HepG2 (cell line): ENCODE measurements around the gene CTNNA3. TPM values are rescaled to one million over a fixed set of nuclear protein-coding genes. Genes with fewer than 3 reads are reported as not detected.

Source experiments
- ATAC-seq: fragments of 200-7000 bp; cut with Tn5 transposase; 3 replicates; pipeline ENCODE4 v1.9.1; 2020; ENCODE audit warnings: mild to moderate bottlenecking, moderate library complexity
- BruUV-seq: library from RNA; stranded (reverse); fragments of 400-500 nt; replicated peaks from 2 replicates; lab custom pipeline; 2021; lab: Mats Ljungman, UMichigan
- CTCF ChIA-PET: fragments of 300-600 bp; formaldehyde crosslinking; extraction: SDS; loops from one replicate; lab custom pipeline; 2021; ENCODE audit warnings: low total read pairs, inconsistent platforms, low intra/inter-chr PET ratio; lab: Yijun Ruan, JAX
- POLR2A ChIA-PET: fragments of 350-600 bp; sonication (Branson Sonifier 250); formaldehyde crosslinking; loops from one replicate; lab custom pipeline; 2020; ENCODE audit warnings: antibody characterized with exemption, inconsistent platforms; lab: Yijun Ruan, JAX
- DNase-seq: peaks from one replicate; pipeline ENCODE4 v3.0.0-alpha.2; 2015; ENCODE audit warnings: low spot score
- FAIRE-seq: peaks from 3 replicates; lab custom pipeline; 2011; peaks lifted over from hg19 to GRCh38; lab: Jason Lieb, UNC
- H2AFZ ChIP-seq: one replicate; pipeline ENCODE4 v1.6.1; 2011; ENCODE audit warnings: low read length, inconsistent platforms
- H3K27ac ChIP-seq: fragments of 300-600 bp; 3 replicates; pipeline ENCODE4 v1.8.0; 2011; ENCODE audit warnings: mixed run types, mild to moderate bottlenecking, mixed read lengths, low read length, inconsistent platforms; ENCODE audit not compliant: insufficient read depth; ENCODE audit errors: extremely low read length
- H3K27me3 ChIP-seq, 2 experiments: fragments of 200-600 bp in 1 of 2; 2 replicates in 1 of 2; 3 replicates in 1 of 2; pipeline versions ENCODE4 v1.6.0 to v1.8.0; 2011; ENCODE audit warnings: low read length in 2 of 2, mild to moderate bottlenecking in 2 of 2, moderate library complexity in 2 of 2, inconsistent platforms in 1 of 2; ENCODE audit not compliant: insufficient read depth in 2 of 2, control insufficient read depth in 1 of 2
- H3K36me3 ChIP-seq, 2 experiments: fragments of 200-600 bp in 1 of 2; replicated peaks in 1 of 2; 2 replicates in 1 of 2; 3 replicates in 1 of 2; pipeline versions ENCODE4 v1.5.1 to v1.8.0; 2011; ENCODE audit warnings: low read length in 2 of 2, inconsistent platforms in 1 of 2; ENCODE audit not compliant: insufficient read depth in 2 of 2, control insufficient read depth in 1 of 2
- H3K4me1 ChIP-seq: 2 replicates; pipeline ENCODE4 v1.5.1; 2012; ENCODE audit warnings: low read length, inconsistent platforms; ENCODE audit not compliant: insufficient read depth
- H3K4me2 ChIP-seq: 2 replicates; pipeline ENCODE4 v1.6.0; 2011; ENCODE audit warnings: low read depth, low read length, inconsistent platforms
- H3K4me3 ChIP-seq, 3 experiments: fragments of 200-600 bp in 1 of 3; sonication (generic), shearing (Covaris generic) in 1 of 3; replicated peaks in 1 of 3; 2 replicates each; pipeline ENCODE4 v1.5.1; 2011 to 2016; ENCODE audit warnings: low read length in 3 of 3, inconsistent platforms in 2 of 3, low read depth in 2 of 3, mild to moderate bottlenecking in 2 of 3, control low read depth in 1 of 3, mixed read lengths in 1 of 3; ENCODE audit not compliant: insufficient read depth in 1 of 3
- H3K79me2 ChIP-seq: one replicate; pipeline ENCODE4 v1.6.1; 2011; ENCODE audit warnings: low read length, inconsistent platforms; ENCODE audit not compliant: insufficient read depth
- H3K9ac ChIP-seq: 2 replicates; pipeline ENCODE4 v1.6.0; 2011; ENCODE audit warnings: mild to moderate bottlenecking, low read depth, low read length, inconsistent platforms; ENCODE audit not compliant: insufficient read depth
- H3K9me3 ChIP-seq: 2 replicates; pipeline ENCODE4 v1.5.1; 2012; ENCODE audit warnings: mild to moderate bottlenecking, low read length
- H4K20me1 ChIP-seq: 2 replicates; pipeline ENCODE4 v1.6.0; 2011; ENCODE audit warnings: inconsistent platforms, mild to moderate bottlenecking, low read length, moderate library complexity; ENCODE audit not compliant: insufficient read depth
- DNMT3B ChIP-seq: conservative IDR thresholded peaks from 2 replicates; pipeline ENCODE4 v1.6.1; 2016; ENCODE audit warnings: missing biosample characterization, control low read depth
- HNF1B ChIP-seq: sonication (generic); formaldehyde crosslinking; IDR thresholded peaks from 2 replicates; pipeline ENCODE4 v1.5.1; 2020; ENCODE audit warnings: mild to moderate bottlenecking, moderate library complexity, missing genetic modification reagents
- IRF2 ChIP-seq: IDR thresholded peaks from 2 replicates; pipeline ENCODE4 v1.6.1; 2018; ENCODE audit warnings: missing genetic modification reagents, missing compliant biosample characterization
- TFDP1 ChIP-seq: IDR thresholded peaks from 2 replicates; pipeline ENCODE4 v1.6.1; 2016; ENCODE audit warnings: missing compliant biosample characterization, missing genetic modification reagents, borderline replicate concordance
- TRAFD1 ChIP-seq: sonication (generic); formaldehyde crosslinking; IDR thresholded peaks from 2 replicates; pipeline ENCODE4 v1.5.1; 2020; ENCODE audit warnings: missing genetic modification reagents, mild to moderate bottlenecking, borderline replicate concordance
- WGBS: methylation state at CpG from one replicate; pipeline ENCODE4 v1.1.6; 2017; ENCODE audit warnings: low lambda C conversion rate; 5-methylcytosine and 5-hydroxymethylcytosine counted together
- in situ Hi-C: cut with HindIII; loops from 2 replicates; pipeline ENCODE4 v1.10.0; 2017; ENCODE audit warnings: low pct_unique_long_range_greater_than_20kb; ENCODE audit not compliant: extremely low pct_ligation_motif_present
- intact Hi-C: fragments of 100-400 bp; cut with micrococcal nuclease; formaldehyde crosslinking; loops from one replicate; pipeline ENCODE4 v1.10.0; 2022; ENCODE audit not compliant: unreplicated experiment
- polyA plus RNA-seq, 8 experiments: library from polyadenylated mRNA; depleted of rRNA in 3 of 8; stranded (reverse) in 7 of 8; unstranded in 1 of 8; fragments of >200 nt; fragmentation: Illumina TruSeq in 4 of 8; extraction: Trizol in 4 of 8; gene quantifications; 2 replicates each; pipeline versions ENCODE4 v1.2.1 to v1.2.3, GENCODE V29; 2011 to 2016; ENCODE audit warnings: low read depth in 4 of 8, missing spikeins in 1 of 8, mixed read lengths in 1 of 8; ENCODE audit not compliant: insufficient read depth in 1 of 8
- total RNA-seq, 5 experiments: library from RNA; depleted of rRNA; stranded (reverse); fragments of >200 nt; fragmentation: Illumina TruSeq; extraction: Trizol; gene quantifications; 2 replicates each; pipeline ENCODE4 v1.2.3, GENCODE V29; 2016; ENCODE audit warnings: low read depth in 1 of 5

The CTNNA3 gene
- total and polyA plus RNA-seq, 2 of the 13 experiments (the other 11 are each of a cell fraction or from before 2014, with no cell fraction given) = not detected

GRCh38 chr10:65949526-65949925 lies 1746.5 kb downstream of the CTNNA3 start:
- Histone ChIP-seq H3K79me2 (no peaks in the 10 kb centered on the region), H2AFZ (no peak overlapping the region), H3K27ac (no peak overlapping the region), H3K4me3 (no peak overlapping the region), H3K27me3 (no peaks in the 10 kb centered on the region), H3K4me1 (no peaks in the 10 kb centered on the region), H3K9ac (no peak overlapping the region), H3K4me2 (no peak overlapping the region), H4K20me1 (no peaks in the 10 kb centered on the region), H3K36me3 (no peaks in the 10 kb centered on the region), H3K9me3 (no peaks in the 10 kb centered on the region)
- intact Hi-C loops (no loop called here), in situ Hi-C loops (no loop called here)
- no peak for DNase-seq
- TF ChIP-seq TRAFD1 (CRISPR knock-in tag) = no peak
- no peak for TF ChIP-seq HNF1B (CRISPR knock-in tag)
- TF ChIP-seq TFDP1 = no peak
- TF ChIP-seq IRF2 (CRISPR knock-in tag) = no peak
- TF ChIP-seq DNMT3B = no peak
- no peak for FAIRE-seq
- ATAC-seq = no peak
- ChIA-PET POLR2A (no interaction called here), CTCF (no interaction called here)
- 0% methylated on average over 2 of the region's 2 CpGs for WGBS
- BruUV-seq = no TSS peak
